BJ (cell line): ENCODE data around the gene GAS2L2. TPM values are rescaled to one million over a fixed set of nuclear protein-coding genes. Genes with fewer than 3 reads are reported as not detected.
"Not testable (repeated sequence)": the region's sequence is repeated elsewhere in the genome, so short reads cannot be mapped to it uniquely, and the experiment has no call there.

Experiments used
- CTCF ChIA-PET: fragments of 350-600 bp; formaldehyde crosslinking; extraction: SDS; loops from one replicate; lab custom pipeline; 2021; ENCODE audit warnings: antibody characterized with exemption, inconsistent platforms; lab: Yijun Ruan, JAX
- POLR2A ChIA-PET: fragments of 300-600 bp; sonication (Branson Sonifier 250); formaldehyde crosslinking; extraction: SDS; loops from one replicate; lab custom pipeline; 2021; ENCODE audit warnings: antibody characterized with exemption; lab: Charles Lee
- DNase-seq: peaks from one replicate; pipeline ENCODE4 v3.0.0-alpha.2; 2011; ENCODE audit warnings: low read depth
- H3K27me3 ChIP-seq: 2 replicates; pipeline ENCODE4 v1.6.0; 2011; ENCODE audit warnings: low read length; ENCODE audit not compliant: control insufficient read depth, insufficient read depth
- H3K36me3 ChIP-seq: 2 replicates; pipeline ENCODE4 v1.5.1; 2011; ENCODE audit warnings: low read length; ENCODE audit not compliant: control insufficient read depth, insufficient read depth
- H3K4me3 ChIP-seq: 2 replicates; pipeline ENCODE4 v1.5.1; 2011; ENCODE audit warnings: low read depth, mild to moderate bottlenecking, control low read depth, low read length
- CTCF ChIP-seq: IDR thresholded peaks from 2 replicates; pipeline ENCODE4 v1.5.1; 2011; ENCODE audit warnings: low read depth, mild to moderate bottlenecking, control low read depth, inconsistent platforms, low read length, moderate library complexity; ENCODE audit not compliant: insufficient read depth
- polyA plus RNA-seq: library from polyadenylated mRNA; depleted of rRNA; stranded (reverse); fragments of >200 nt; gene quantifications from 2 replicates; pipeline ENCODE4 v1.2.3, GENCODE V29; 2011

The GAS2L2 gene
- polyA plus RNA-seq, 1 experiment, result not detected

DNA sequence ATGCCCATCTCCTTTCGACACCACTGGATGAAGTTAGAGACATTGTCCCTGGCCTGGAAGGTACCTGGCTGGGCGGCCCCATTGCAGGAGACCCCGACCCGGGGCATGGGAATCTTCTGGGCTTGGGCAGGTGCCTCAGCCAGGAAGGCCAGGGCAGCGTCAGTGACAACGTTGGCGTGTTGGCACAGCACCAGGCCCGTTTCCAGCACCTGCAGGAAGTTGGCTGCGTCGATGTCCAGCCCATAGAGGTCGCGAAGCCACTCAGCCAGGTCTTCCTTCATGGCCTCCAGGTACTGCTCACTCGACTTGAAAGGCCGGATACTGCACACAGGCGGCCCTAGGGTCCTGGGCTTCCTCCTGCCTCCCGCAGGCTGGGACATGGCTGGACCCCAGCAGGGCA is 568 bp downstream of the GAS2L2 start:
- TF ChIP-seq CTCF, result no peak
- POLR2A ChIA-PET, result no interaction called here
- H3K27me3 ChIP-seq, result peaks cover 18% of the 10 kb centered on the region
- DNase-seq, result no peak
- CTCF ChIA-PET, result interaction anchor here (1.2 to 12.1 kb wide), 3 partner anchors 11 to 139 kb away, joined by 3 to 268 read pairs (median 13); no protein-coding TSS in a partner anchor
- no peak overlapping the region for H3K4me3 ChIP-seq
- H3K36me3 ChIP-seq, result no peaks in the 10 kb centered on the region

DNA sequence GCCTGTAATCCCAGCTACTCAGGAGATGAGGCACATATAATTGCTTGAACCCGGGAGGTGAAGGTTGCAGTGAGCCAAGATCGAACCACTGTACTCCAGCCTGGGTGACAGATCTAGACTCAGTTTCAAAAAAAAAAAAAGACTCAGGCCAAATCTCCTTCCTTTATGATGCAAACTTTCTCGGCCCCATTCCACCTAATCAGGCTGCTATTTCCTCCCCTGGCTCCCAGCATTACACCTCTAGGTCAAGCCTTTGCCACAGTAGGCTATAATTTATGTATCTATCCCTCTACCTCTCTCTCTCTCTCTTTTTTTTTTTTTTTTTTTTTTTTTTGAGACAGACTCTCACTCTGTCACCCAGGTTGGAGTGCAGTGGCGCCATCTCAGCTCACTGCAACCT is 1.5 kb downstream of the GAS2L2 start:
- CTCF ChIA-PET, result interaction anchor here (0.6 to 12.1 kb wide), 5 partner anchors 9 to 138 kb away, joined by 3 to 268 read pairs (median 13); partner anchors contain the start of gene C17orf50
- H3K36me3 ChIP-seq, H3K4me3 ChIP-seq, DNase-seq, POLR2A ChIA-PET: not testable (repeated sequence)
- peaks cover 18% of the 10 kb centered on the region for H3K27me3 ChIP-seq

- POLR2A ChIA-PET, result no interaction called here
- no peak for TF ChIP-seq CTCF
- Histone ChIP-seq H3K27me3 (peaks cover 13% of the 10 kb centered on the region), H3K36me3 (no peaks in the 10 kb centered on the region), H3K4me3 (no peak overlapping the region)
- DNase-seq, result no peak
- CTCF ChIA-PET, result interaction anchor here (0.6 to 12.1 kb wide), 7 partner anchors 10 to 138 kb away, joined by 3 to 268 read pairs (median 9); partner anchors contain the start of gene C17orf50
These were observed 2.3 kb downstream of the GAS2L2 start for GRCh38 chr17:35750526-35751395.

DNA sequence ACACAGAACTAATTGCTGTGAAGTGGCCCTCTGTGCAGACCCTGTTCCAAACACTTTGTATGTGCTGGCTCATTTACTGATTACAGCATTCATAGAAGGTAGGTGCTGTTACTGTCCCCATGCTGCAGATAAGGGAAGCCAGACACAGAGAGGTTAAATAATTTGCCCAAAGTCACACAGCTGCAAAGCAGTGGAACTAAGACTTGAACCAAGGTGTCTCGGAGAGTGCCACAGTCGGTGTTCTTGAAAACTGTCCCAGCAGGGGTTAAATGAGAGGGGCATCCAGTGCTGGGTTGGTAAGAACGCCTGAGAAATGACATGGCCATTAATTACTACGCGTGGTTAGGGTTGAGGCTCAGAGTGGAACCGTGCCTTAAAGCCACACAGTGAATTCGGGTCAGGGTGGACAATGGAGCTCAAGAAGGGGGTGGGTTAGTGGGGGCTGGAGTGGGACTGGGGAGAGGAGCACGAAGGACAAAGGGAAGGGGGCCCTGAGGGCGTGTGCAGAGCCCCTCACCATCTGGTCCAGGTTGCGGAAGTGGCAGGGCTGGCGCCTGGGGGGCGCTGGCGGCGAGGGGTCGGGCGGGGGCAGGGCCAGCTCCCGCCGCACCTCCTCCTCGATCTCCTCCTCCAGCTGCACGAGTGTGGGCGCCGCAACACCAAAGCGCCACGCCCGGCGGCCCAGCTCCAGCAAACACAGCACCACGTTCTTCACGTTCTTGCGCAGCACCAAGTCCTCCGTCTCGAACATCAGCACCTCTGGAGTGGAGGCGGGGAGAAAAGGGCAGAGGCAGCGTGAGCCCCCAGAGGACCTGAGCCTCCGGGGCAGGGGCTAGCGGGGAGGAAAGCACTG is 3.3 kb downstream of the GAS2L2 start:
- H3K36me3 ChIP-seq, result no peaks in the 10 kb centered on the region
- no peak for DNase-seq
- no peak for TF ChIP-seq CTCF
- peak overlapping the region; percentile 20 for H3K4me3 ChIP-seq
- peaks cover 12% of the 10 kb centered on the region for H3K27me3 ChIP-seq
- POLR2A ChIA-PET, result interaction anchor here (0.6 kb wide), 1 partner anchor 59 kb away, joined by 3 read pairs; the partner anchor contains the start of gene TAF15
- CTCF ChIA-PET, result interaction anchor here (1.1 to 12.1 kb wide), 12 partner anchors 11 to 211 kb away, joined by 3 to 268 read pairs (median 10); partner anchors contain the start of genes C17orf50 and SLFN12L

- Histone ChIP-seq H3K27me3 (peaks cover 12% of the 10 kb centered on the region), H3K36me3 (no peaks in the 10 kb centered on the region), H3K4me3 (no peak overlapping the region)
- no peak for DNase-seq
- no peak for TF ChIP-seq CTCF
- ChIA-PET CTCF (interaction anchor here (0.9 to 12.1 kb wide), 16 partner anchors 8 to 210 kb away, joined by 3 to 268 read pairs (median 12); partner anchors contain the start of genes C17orf50 and SLFN12L), POLR2A (interaction anchor here (0.6 kb wide), 1 partner anchor 60 kb away, joined by 3 read pairs; the partner anchor contains the start of gene TAF15)
These were observed 4.1 kb downstream of the GAS2L2 start for GRCh38 chr17:35748979-35749378.
